HCT116 (cell line): ENCODE measurements around the gene FAT1.

Source experiments
- CTCF ChIP-seq, 3 experiments: fragments of 200-600 bp in 1 of 3; sonication (generic) in 1 of 3; IDR thresholded peaks in 2 of 3; conservative IDR thresholded peaks in 1 of 3; 2 replicates each; pipeline ENCODE4 v1.5.1; 2012 to 2017; ENCODE audit warnings: low read depth in 2 of 3, low read length in 2 of 3, antibody characterized with exemption in 1 of 3, borderline replicate concordance in 1 of 3, control low read depth in 1 of 3, mild to moderate bottlenecking in 1 of 3, mixed read lengths in 1 of 3, mixed run types in 1 of 3, moderate library complexity in 1 of 3; ENCODE audit not compliant: insufficient read depth in 1 of 3
- EZH2 ChIP-seq: fragments of 200-600 bp; sonication (generic); IDR thresholded peaks from 2 replicates; pipeline ENCODE4 v1.6.1; 2017; ENCODE audit warnings: antibody characterized with exemption, mixed run types
- POLR2AphosphoS5 ChIP-seq: IDR thresholded peaks from 2 replicates; pipeline ENCODE4 v1.6.1; 2011; ENCODE audit warnings: mild to moderate bottlenecking, low read depth, low read length, moderate library complexity
- ZNF274 ChIP-seq: fragments of 200-500 bp; sonication (Bioruptor generic); IDR thresholded peaks from 2 replicates; pipeline ENCODE4 v1.6.1; 2014; ENCODE audit warnings: mild to moderate bottlenecking, low read depth, low read length, inconsistent platforms

GRCh38 chr4:186730621-186731020 lies 7.0 kb upstream of the FAT1 start:
- TF ChIP-seq ZNF274 (no peak), CTCF (IDR thresholded peaks at IDR 0.05 in 2 of 3, conservative IDR thresholded peaks at IDR 0.05 in 1 of 3; ENCODE audit: borderline replicate concordance in 1 of 3, insufficient read depth in 1 of 3, low read depth in 2 of 3, low read length in 2 of 3) (no peak), POLR2AphosphoS5 (no peak), EZH2 (no peak)
